Endothelial cell of hepatic sinusoid (primary cell): ENCODE data around the gene KCNJ6.
"Not testable (repeated sequence)": the region's sequence is repeated elsewhere in the genome, so short reads cannot be mapped to it uniquely, and the experiment has no call there.

ENCODE experiments used
- in situ Hi-C: cut with HindIII; loops from 2 replicates; pipeline ENCODE4 v1.10.0; 2017; ENCODE audit warnings: low sequenced_read_pairs

The KCNJ6 gene

DNA sequence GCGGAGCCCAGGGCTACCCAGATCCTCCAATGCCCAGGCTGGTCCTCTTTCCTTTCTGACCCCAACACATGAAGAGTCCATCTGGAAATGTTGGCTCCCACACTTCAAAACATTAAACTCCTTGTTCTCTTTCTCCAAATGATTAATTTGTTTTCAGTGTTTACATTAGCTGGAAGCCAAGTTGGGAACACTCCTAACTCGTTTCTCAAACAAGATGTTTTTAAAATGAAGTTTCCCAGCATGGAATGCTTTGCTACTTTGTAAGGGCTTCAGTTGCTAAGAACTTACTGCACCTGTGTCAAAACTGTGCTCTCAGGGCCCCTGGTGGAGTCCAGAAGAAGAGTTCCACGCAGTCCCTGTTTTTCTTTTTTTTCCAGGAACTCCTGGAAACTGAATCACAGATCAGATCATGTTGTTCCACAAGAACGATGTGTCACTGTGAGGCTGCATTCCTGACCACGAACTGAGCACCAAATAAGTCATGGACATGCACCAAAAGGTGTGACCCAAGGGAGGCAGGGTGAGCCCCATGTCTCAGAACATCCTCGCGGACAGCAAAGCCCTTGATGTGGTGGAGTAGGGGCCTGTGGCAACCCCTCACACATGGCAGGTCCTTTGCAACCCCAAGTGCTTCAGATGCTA, 257.3 kb downstream of the KCNJ6 start:
- in situ Hi-C loops = no loop called here

- in situ Hi-C loops = no loop called here
Observed at GRCh38 chr21:37658121-37658816, 258.0 kb downstream of the KCNJ6 start.

DNA sequence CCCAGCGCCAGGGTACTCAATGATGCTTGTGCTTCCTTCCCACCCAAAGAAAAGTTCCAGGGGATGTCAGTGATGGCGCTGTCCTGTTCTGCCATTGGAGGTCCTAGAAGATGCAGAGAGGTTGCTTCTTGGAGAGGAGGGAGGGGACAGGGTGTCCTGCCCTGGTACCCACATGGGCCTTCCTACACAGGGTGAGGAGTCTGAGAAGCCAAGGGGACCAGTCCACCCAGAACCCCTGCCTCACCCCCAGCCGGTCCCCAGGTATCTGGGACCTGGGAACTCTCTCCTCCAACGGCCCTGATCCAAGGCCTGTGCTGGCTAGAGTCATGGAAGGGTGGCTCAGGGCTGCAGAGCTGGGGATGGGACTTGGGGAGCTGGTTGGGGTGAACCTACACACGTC, 259.4 kb downstream of the KCNJ6 start:
- in situ Hi-C loops = no loop called here

GRCh38 chr21:37655611-37656300, 260.5 kb downstream of the KCNJ6 start:
- in situ Hi-C loops = no loop called here

DNA sequence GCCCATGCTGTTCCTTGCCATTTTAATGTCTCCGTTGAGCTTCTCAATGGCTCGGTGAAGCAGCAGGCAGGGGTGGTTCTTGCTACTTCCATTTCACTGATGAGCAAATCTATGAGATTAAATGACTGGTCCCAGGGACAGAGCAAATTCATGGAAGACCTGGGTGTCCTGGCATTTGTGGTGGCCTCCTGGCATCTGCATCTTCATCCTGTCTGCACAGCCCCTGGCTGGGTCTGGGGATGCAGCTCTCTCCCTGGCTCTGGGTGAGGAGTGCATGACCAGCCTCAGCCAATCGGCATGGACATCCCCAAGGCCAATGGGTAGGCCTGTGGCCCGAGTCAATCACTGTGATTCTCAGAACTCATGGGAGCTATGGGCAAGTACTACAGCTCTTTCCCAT, 261.7 kb downstream of the KCNJ6 start:
- in situ Hi-C loops = loop anchor here (5.0 kb wide), 1 partner anchor 38 kb away; no protein-coding TSS in a partner anchor

DNA sequence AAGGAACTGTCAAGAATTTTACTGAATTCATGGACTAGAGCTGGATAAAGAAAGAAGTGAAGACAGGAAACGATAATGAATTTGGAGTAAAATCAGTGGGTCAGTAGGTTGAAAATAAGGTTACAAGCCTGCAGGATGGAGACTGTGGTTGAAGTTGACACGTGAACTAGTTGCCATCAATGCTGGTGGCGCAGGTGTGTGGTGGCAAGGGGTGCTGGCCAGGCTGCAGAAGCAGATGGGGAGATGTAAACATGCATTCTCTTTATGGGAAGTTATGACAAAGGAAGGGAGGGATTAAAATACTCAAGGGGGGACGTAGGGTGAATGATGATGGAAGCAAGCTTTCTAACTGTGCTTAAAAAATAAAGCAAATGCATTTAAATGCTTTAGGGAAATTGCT, 263.1 kb downstream of the KCNJ6 start:
- in situ Hi-C loops = loop anchor here (5.0 kb wide), 1 partner anchor 39 kb away; no protein-coding TSS in a partner anchor

- in situ Hi-C loops = no loop called here
Observed at GRCh38 chr21:37647781-37648180, 268.5 kb downstream of the KCNJ6 start.

DNA sequence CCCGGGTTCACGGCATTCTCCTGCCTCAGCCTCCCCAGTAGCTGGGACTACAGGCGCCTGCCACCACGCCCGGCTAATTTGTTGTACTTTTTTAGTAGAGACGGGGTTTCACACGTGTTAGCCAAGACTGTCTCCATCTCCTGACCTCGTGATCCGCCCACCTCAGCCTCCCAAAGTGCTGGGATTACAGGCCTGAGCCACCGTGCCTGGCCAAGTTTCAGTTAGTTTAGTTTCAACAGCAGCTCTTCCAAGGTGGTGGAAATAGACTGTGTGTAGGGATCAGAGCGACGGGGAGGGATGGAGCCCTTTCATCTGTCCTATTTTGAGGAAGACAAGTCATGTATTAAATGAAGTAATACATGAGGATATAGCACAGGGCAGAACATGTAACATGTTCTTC, 269.5 kb downstream of the KCNJ6 start:
- in situ Hi-C loops = not testable (repeated sequence)

GRCh38 chr21:37645848-37646247, 270.4 kb downstream of the KCNJ6 start:
- in situ Hi-C loops = no loop called here

DNA sequence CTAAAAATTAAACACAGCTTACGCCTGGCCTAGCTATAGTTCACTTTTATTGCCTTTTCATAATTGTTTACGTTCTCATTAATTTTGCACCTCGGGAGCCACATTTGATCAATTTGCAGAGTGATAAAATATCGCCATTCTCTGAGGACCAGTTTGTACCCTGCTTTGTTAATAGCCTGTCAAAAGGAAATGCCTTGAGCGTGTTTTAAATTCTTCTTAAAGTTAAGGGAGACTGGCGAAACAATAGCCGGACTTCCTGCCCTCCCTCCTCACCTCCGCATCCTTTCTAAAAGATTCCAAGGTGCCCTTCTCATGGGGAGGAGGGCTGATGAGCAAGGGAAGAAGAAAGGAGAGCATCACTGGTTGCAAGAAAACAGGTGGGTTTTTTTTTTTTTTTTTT, 271.6 kb downstream of the KCNJ6 start:
- in situ Hi-C loops = no loop called here

- in situ Hi-C loops = not testable (repeated sequence)
Observed at GRCh38 chr21:37643862-37644261, 272.4 kb downstream of the KCNJ6 start.

DNA sequence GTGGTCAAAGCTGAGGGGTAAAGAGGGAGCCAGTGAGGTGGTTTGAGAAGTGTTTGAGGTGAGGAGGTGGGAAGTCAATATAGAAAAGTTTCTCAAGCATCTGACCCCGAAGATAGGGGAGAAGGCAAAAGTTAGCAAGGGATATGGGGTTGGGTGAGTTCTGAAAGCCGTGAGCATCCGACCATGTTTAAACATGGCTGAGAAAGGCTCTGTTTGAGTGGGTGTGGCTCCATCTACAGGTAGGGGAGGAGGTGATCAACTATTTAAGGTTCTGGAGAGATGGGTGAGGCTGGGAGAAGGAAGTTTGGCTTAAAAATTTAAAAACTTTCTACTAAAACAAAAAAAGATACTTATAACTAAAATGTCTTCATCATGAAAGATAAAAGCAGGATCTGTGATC, 273.8 kb downstream of the KCNJ6 start:
- in situ Hi-C loops = no loop called here

DNA sequence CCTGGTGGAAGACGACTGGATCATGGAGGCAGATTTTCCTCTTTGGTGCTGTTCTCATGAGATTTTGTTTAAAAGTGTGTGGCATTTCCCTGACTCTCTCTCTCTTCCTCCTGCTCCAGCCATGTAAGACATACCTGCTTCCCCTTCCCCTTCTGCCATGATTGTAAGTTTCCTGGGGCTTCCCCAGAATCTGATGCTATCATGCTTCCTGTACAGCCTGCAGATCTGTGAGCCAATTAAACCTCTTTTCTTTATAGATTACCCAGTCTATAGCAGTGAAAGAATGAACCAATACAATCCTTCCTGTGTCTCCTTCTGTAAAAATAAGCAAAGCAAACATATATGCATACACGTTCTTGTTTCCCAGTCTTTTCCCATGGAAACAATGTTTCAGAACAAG, 276.5 kb downstream of the KCNJ6 start:
- in situ Hi-C loops = loop anchor here (10.0 kb wide), 1 partner anchor 65 kb away; no protein-coding TSS in a partner anchor

DNA sequence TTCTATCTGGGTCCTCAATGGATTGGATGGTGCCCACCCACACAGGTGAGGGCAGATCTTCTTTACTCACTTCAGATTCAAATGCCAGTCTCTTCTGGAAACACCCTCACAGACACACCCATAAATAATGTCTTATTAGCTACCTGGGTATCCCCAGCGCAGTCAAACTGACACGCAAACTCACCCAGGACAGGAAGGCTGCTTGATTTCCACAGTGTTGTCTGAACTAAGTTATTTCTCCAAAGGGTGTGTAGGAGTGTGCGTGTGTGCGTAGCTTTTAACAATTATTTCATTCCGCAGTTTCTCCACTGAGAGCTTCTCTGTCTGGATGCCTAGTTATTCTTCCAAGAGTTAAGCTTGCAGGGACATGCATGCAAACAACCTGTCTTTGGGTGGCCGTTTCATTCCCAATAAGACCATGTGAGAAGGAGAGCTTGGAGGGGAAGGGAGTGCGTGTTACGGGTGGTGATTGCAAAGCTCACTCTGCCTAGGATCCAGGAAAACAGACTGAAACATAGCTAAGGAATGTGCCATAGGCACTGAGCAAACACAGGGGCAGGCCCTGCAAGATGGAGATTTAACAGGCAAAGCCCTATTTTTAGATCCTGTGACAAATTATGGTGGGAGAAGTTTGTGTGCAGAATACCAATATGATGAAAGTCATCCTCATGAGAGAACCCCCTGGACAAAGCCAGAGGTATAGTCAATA, 280.0 kb downstream of the KCNJ6 start:
- in situ Hi-C loops = loop anchor here (10.0 kb wide), 1 partner anchor 62 kb away; no protein-coding TSS in a partner anchor

- in situ Hi-C loops = loop anchor here (10.0 kb wide), 1 partner anchor 57 kb away; no protein-coding TSS in a partner anchor
Observed at GRCh38 chr21:37631319-37632117, 284.7 kb downstream of the KCNJ6 start.

- in situ Hi-C loops = loop anchor here (10.0 kb wide), 1 partner anchor 56 kb away; no protein-coding TSS in a partner anchor
Observed at GRCh38 chr21:37630872-37631271, 285.4 kb downstream of the KCNJ6 start.

DNA sequence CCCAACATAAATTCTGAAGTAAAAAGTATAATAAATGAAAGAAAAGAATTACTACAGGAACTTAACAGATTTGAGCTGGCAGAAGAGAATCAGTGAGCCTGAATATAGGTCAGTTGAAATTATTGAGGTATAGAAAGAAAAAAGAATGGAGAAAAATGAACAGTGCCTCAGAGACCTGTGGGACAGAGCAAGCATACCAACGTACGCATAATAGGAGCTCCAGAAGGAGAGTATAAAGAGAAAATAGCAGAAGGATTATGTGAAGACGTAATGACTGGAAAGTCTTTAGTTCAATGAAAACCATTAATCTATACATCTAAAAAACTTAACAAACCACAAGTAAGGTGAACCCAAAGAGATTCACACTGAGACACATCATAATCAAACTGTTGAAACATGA, 287.9 kb downstream of the KCNJ6 start:
- in situ Hi-C loops = no loop called here

DNA sequence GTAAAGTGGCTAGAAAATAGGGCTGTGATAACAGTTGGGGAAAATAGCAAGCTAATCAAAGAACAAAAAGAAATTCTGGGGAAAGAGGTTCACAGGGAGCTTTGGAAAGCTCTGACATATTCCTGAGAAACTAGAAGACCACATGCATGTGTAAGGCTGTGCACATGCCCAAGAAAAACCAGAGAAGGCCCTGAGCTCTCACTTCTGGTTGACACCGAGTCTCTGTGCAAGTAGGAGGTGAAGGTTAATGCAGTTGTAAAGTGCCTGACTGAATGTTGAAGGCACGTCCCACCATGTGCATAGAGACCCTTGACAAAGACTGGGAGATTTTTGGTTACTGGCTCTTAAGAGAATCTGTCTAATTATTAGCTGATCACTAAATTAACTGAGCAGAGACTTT, 288.7 kb downstream of the KCNJ6 start:
- in situ Hi-C loops = no loop called here

DNA sequence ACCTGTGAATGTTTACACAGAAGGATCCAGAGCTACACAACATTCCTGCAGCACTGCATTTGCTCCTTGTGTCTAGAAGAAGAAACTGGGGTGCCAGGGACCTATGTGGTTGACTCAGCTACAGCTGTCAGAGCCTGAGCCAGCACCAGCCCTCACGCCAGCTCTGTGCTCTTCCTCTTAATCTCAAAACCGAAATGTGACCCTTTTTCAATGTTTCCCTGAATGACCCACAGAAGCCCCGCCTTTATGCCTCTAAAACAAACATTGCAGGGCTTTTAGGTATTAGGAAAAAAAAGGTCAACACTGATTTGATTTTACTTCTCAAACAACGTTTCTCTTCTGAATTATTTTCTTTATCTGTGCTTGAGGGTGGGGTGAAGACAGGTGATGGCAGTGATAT, 289.2 kb downstream of the KCNJ6 start:
- in situ Hi-C loops = no loop called here

DNA sequence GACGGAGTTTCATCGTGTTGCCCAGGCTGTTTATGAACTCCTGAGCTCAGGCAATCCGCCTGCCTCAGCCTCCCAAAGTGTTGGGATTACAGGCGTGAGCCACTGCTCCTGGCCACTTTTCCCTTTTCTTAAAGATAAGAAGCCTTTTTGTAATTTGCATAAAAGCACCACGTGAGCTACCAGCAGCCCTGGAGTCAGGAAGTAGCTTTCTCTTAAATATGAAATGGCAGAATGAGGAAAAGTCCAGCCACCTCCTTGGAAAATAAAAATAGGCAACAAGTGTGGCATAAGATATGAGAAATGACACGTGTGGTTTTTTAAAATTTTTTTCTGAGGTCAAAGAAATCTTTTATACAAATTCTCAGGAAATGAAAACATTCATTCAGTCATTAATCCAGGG, 289.9 kb downstream of the KCNJ6 start:
- in situ Hi-C loops = no loop called here
